Measurements from ENCODE around the gene LPCAT1.

The LPCAT1 gene

DNA sequence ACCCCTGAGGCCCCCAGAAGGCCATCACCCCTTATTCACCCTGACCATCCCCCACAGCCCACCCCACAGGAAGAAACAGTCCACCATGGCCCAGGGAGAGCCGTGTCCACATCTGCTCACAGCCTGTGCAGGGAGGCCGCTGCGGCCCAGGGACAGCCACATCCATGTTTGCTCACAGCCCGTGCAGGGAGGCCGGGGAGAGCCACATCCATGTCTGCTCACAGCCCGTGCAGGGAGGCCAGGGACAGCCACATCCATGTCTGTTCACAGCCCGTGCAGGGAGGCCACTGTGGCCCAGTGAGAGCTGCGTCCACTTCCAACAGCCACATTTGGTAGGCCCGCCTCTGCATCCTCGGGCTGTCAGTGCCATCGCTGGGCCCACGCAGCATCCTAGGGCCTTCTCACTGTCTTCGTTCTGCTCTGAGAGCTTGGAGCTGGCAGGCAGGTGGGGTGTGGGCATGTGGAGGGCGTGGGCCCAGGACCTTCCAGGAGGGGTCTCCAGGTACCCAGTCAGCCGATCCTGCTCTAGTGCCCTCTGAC, 38.1 kb downstream of the LPCAT1 start:
- DNase-seq, result no peak
- TF ChIP-seq, protein P1, sequence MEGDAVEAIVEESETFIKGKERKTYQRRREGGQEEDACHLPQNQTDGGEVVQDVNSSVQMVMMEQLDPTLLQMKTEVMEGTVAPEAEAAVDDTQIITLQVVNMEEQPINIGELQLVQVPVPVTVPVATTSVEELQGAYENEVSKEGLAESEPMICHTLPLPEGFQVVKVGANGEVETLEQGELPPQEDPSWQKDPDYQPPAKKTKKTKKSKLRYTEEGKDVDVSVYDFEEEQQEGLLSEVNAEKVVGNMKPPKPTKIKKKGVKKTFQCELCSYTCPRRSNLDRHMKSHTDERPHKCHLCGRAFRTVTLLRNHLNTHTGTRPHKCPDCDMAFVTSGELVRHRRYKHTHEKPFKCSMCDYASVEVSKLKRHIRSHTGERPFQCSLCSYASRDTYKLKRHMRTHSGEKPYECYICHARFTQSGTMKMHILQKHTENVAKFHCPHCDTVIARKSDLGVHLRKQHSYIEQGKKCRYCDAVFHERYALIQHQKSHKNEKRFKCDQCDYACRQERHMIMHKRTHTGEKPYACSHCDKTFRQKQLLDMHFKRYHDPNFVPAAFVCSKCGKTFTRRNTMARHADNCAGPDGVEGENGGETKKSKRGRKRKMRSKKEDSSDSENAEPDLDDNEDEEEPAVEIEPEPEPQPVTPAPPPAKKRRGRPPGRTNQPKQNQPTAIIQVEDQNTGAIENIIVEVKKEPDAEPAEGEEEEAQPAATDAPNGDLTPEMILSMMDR (IDR thresholded peaks at IDR 0.05), result no peak
- intact Hi-C loops (cut with DNase I; ENCODE audit: low total_unique reads), result no loop called here
- Histone ChIP-seq H3K9me3 (no peaks in the 10 kb centered on the region), H3K27me3 (no peaks in the 10 kb centered on the region), H3K27ac (no peak overlapping the region), H3K36me3 (peaks cover 20 to 78% (median 56%) of the 10 kb centered on the region in 3 donors), H3K4me1 (no peaks in the 10 kb centered on the region), H3K4me3 (no peak overlapping the region)

DNA sequence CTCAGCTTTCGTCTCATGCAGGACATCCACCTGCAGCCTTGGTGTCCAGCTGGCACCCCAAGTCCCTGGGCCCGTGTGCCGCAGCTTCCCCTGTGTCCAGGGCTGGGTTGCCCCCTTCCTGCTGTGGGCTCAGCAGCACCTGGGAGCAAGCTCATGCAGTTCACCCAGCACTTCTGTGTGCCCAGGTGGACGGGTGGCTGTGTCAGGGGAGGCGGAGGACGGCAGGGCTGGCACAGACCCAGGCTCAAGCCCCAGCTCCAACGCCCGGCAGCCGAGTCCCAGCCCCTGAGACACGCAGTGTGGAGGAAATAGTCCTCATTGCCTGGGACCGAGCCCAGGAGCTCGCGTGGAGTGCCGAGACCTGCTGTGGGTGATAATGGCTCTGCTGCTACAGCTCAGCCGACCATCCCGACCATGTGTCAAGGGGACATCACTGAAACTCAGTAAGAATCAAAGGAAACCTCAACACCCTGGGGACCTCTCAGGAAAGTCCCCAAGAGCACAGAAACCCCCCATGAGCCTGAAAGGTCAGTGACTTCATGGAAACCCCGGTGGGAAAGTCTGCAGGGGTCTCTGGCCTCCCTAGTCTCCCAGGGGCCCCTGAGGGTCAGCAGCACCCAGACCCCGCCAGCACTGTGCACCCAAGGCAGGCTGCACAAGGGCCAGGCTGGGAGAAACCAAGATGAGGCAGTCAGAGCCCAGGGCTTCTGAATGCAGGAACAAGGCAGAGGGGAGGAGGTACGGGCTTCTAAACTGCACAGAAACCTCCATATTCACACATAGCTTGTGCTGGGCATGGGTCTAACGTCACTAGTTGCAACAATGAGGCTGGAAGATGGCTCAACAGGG, 38.8 kb downstream of the LPCAT1 start:
- TF ChIP-seq, protein P1 (IDR thresholded peaks at IDR 0.05), result no peak
- Histone ChIP-seq H3K4me1 (peaks cover 0 to under 1% (median 0%) of the 10 kb centered on the region in 4 donors), H3K36me3 (peaks cover 20 to 72% (median 57%) of the 10 kb centered on the region in 3 donors), H3K27me3 (no peaks in the 10 kb centered on the region), H3K27ac (no peak overlapping the region), H3K9me3 (no peaks in the 10 kb centered on the region), H3K4me3 (no peak overlapping the region)
- no peak for DNase-seq
- intact Hi-C loops (cut with DNase I; ENCODE audit: low total_unique reads), result loop anchor here (5.0 kb wide), 1 partner anchor 157 kb away; no protein-coding TSS in a partner anchor

DNA sequence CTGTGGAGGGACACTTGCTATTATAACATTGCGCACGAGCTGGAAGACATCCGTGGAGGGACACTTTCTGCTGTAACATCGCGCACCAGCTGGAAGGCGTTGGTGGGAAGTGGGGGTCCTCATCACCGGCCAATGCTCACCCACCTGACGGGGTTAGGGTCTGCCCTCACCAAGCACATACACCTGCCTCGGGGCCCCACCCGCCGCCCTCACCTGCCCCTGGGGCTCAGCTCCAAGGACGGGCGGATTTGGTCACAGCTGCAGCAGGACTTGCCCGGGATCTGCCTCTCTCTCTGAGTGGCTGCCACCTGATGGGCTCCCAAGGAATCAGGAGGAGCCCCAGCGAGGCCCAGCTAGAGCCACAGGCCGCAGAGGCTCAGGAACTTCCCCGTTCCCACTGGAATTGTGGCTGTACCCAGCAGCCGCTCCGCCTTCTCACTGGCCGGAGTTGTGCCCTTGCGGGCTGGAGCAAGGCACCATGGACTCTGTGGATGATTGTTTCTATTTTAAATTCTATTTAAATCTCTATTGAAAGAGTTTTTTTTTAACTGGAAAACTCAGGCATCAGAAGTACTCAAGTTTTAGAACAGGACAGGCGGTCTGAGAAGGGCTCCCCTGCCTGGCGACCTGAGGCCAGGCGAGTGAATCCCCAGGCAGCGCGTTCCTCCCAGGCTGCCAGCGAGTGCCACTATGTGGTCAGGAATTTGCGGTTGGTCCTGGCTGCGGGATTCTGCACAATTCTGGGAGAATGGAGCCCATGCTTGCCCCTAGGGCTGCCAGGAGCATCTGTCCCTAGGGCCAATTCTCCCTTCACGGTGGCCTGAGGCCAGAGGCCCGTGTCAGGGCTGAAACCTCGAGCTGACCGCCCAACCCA, 39.7 kb downstream of the LPCAT1 start:
- Histone ChIP-seq H3K27me3 (no peaks in the 10 kb centered on the region), H3K4me1 (peaks cover 0 to 4% (median 0%) of the 10 kb centered on the region in 4 donors), H3K27ac (no peak overlapping the region), H3K9me3 (no peaks in the 10 kb centered on the region), H3K4me3 (no peak overlapping the region), H3K36me3 (peaks cover 20 to 69% (median 55%) of the 10 kb centered on the region in 3 donors)
- no peak for DNase-seq
- TF ChIP-seq, protein P1 (IDR thresholded peaks at IDR 0.05), result no peak
- intact Hi-C loops (cut with DNase I; ENCODE audit: low total_unique reads), result loop anchor here (5.0 kb wide), 1 partner anchor 158 kb away; no protein-coding TSS in a partner anchor

DNA sequence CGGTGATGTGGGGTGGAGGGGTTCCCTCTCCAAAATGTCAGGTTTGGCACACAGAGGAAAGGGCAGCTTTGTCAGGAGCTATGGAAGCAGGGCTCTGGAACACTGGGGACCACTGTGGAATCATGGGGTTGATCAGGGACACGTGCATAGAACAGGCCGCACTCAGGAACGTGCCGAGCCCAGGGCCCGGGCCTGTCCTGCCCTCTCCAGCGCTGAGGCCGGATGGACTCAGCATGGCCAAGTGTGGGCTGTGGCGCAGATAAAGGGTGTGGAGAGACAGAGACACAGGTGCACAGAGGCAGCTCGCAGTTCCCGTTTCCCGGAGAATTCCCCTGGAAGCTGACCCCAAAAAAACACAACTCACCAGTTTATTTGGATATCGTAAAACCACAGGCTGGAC, 40.7 kb downstream of the LPCAT1 start:
- DNase-seq, result no peak
- intact Hi-C loops (cut with DNase I; ENCODE audit: low total_unique reads), result loop anchor here (5.0 kb wide), 1 partner anchor 159 kb away; no protein-coding TSS in a partner anchor
- Histone ChIP-seq H3K27me3 (no peaks in the 10 kb centered on the region), H3K27ac (no peak overlapping the region), H3K36me3 (peaks cover 21 to 67% (median 50%) of the 10 kb centered on the region in 3 donors), H3K9me3 (no peaks in the 10 kb centered on the region), H3K4me1 (peaks cover 0 to 4% (median 0%) of the 10 kb centered on the region in 4 donors), H3K4me3 (no peak overlapping the region)
- TF ChIP-seq, protein P1 (IDR thresholded peaks at IDR 0.05), result no peak

DNA sequence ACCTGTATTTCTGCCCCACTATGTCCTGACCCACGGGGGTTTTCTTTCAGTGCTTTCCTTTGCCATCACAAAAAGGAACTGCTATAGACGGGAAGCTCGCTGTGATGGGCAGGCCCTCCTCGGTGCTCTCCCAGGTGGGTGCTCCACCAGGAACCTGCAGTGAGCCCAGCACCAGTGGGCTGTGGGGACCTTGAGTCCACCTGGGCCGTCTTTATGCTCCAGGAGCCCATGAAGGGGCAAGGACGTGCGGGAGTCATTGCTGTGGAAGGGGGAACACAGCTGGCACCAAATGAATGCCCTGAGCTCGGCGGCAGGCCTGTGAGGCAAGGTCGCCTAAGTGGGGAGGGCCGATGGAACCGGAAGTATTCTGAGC, 41.8 kb downstream of the LPCAT1 start:
- H3K36me3 ChIP-seq, result peaks cover 28 to 62% (median 43%) of the 10 kb centered on the region in 3 donors
- H3K27me3 ChIP-seq, result no peaks in the 10 kb centered on the region
- H3K4me1 ChIP-seq, result peaks cover 0 to 4% (median 0%) of the 10 kb centered on the region in 4 donors
- H3K27ac ChIP-seq, result no peak overlapping the region
- H3K4me3 ChIP-seq, result no peak overlapping the region
- H3K9me3 ChIP-seq, result no peaks in the 10 kb centered on the region
- TF ChIP-seq, protein P1 (IDR thresholded peaks at IDR 0.05), result no peak
- intact Hi-C loops (cut with DNase I; ENCODE audit: low total_unique reads), result loop anchor here (5.0 kb wide), 1 partner anchor 160 kb away; no protein-coding TSS in a partner anchor
- no peak for DNase-seq

Data from tibial artery (tissue), 4 donors.